Activated naive CD4-positive, alpha-beta T cell treated with anti-CD3 and anti-CD28 coated beads for 36 hours (primary cell): ENCODE data around the gene FANCI. TPM values are rescaled to one million over a fixed set of nuclear protein-coding genes. Genes with fewer than 3 reads are reported as not detected.
A peak's percentile ranks its signal among the peaks of the same experiment; 100 is the strongest.

Experiments used
- CTCF ChIA-PET: fragments of 350-600 bp; sonication (Branson Sonifier 250); formaldehyde crosslinking; loops from one replicate; lab custom pipeline; 2021; ENCODE audit warnings: antibody characterized with exemption; lab: Charles Lee
- DNase-seq: peaks from one replicate; pipeline ENCODE4 v3.0.0-alpha.2; 2020
- H3K27ac Mint-ChIP-seq: one replicate; pipeline ENCODE4 v1.8.0; 2021; ENCODE audit warnings: mild to moderate bottlenecking, mixed read lengths
- H3K27me3 Mint-ChIP-seq: one replicate; pipeline ENCODE4 v1.8.0; 2021; ENCODE audit warnings: low read depth, mixed read lengths
- H3K36me3 Mint-ChIP-seq: one replicate; pipeline ENCODE4 v1.8.0; 2021; ENCODE audit warnings: low read depth, mixed read lengths
- H3K4me1 Mint-ChIP-seq: one replicate; pipeline ENCODE4 v1.8.0; 2021; ENCODE audit warnings: low read depth, mixed read lengths
- H3K4me3 Mint-ChIP-seq: one replicate; pipeline ENCODE4 v1.8.0; 2021; ENCODE audit warnings: mild to moderate bottlenecking, moderate library complexity, mixed read lengths
- H3K9me3 Mint-ChIP-seq: one replicate; pipeline ENCODE4 v1.8.0; 2021; ENCODE audit warnings: mixed read lengths
- intact Hi-C: fragments of 100-400 bp; cut with micrococcal nuclease; formaldehyde crosslinking; loops from one replicate; pipeline ENCODE4 v1.15.1; 2023
- total RNA-seq, 2 experiments: library from RNA; stranded (reverse); gene quantifications; one replicate each; pipeline ENCODE4 v1.2.3, GENCODE V29; 2021

The FANCI gene
- total RNA-seq, 2 experiments from 2014 or later = 268 to 283 TPM

DNA sequence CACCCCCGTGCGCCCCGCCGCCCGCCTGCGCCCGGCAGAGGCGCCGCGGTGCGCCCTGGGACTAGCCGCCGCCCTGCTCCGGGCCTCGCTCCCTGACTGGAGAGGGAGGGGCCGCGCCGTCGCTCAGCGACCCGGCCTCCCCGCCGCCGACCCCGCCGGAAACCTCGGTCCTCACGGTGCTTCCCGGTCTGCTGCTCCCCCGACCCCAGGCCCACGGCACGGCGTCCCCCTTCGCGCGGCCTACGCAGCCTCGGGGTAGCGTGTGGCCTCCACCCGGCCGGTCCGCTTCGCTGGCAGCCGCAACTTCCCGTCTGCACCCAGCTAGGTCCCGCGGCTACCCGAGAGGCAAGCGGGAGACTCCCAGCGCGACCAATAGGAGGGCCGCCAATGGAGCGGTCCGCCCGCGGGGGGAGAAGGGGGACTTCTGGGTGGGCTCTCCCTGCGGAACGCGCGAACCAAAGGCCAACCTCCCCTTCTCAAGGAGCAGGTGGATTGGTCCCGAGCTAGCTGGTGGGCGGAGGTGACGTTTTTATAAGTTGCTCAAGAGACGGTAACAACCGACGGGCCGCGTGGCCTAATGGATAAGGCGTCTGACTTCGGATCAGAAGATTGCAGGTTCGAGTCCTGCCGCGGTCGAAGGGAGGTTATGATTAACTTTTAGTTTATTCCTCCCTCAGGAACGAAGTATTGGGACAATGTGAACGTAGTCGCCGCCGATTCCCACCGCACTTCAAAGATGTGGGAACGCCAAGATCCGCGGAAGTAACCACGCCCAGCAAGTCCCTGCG, 90.9 kb downstream of the FANCI start, which contains the start of gene POLG:
Gene POLG (minus strand): TSS at position 315 of the 788 bp plus-strand sequence. CDS start 1,070 bp downstream, outside the sequence.
- Mint-ChIP-seq H3K27ac (peak within 1 kb of the TSS; percentile 94), H3K4me1 (peaks cover 52% of the 10 kb centered on the region), H3K9me3 (no peaks in the 10 kb centered on the region), H3K36me3 (peaks cover 35% of the 10 kb centered on the region), H3K27me3 (peaks cover 3% of the 10 kb centered on the region), H3K4me3 (peak within 1 kb of the TSS; percentile 90)
- CTCF ChIA-PET = interaction anchor here (0.9 to 1.8 kb wide), 4 partner anchors 10 to 156 kb away, joined by 3 to 4 read pairs (median 3); no protein-coding TSS in a partner anchor
- peak; percentile 99 for DNase-seq
- intact Hi-C loops = loop anchor here (1.0 to 10.0 kb wide), 6 partner anchors 90 to 560 kb away; partner anchors contain the start of genes ABHD2, AP3S2, HAPLN3 and TICRR

GRCh38 chr15:89335298-89336041, 91.7 kb downstream of the FANCI start:
- intact Hi-C loops = loop anchor here (1.0 to 10.0 kb wide), 5 partner anchors 128 to 559 kb away; partner anchors contain the start of genes ABHD2, AP3S2, HAPLN3 and TICRR
- peak overlapping the region; percentile 94 for H3K27ac Mint-ChIP-seq
- H3K27me3 Mint-ChIP-seq = peaks cover 3% of the 10 kb centered on the region
- H3K36me3 Mint-ChIP-seq = peaks cover 28% of the 10 kb centered on the region
- peaks cover 44% of the 10 kb centered on the region for H3K4me1 Mint-ChIP-seq
- H3K4me3 Mint-ChIP-seq = peak overlapping the region; percentile 90
- CTCF ChIA-PET = interaction anchor here (0.9 to 1.8 kb wide), 3 partner anchors 23 to 157 kb away, joined by 3 to 4 read pairs (median 3); no protein-coding TSS in a partner anchor
- H3K9me3 Mint-ChIP-seq = no peaks in the 10 kb centered on the region
- DNase-seq = peak; percentile 53

DNA sequence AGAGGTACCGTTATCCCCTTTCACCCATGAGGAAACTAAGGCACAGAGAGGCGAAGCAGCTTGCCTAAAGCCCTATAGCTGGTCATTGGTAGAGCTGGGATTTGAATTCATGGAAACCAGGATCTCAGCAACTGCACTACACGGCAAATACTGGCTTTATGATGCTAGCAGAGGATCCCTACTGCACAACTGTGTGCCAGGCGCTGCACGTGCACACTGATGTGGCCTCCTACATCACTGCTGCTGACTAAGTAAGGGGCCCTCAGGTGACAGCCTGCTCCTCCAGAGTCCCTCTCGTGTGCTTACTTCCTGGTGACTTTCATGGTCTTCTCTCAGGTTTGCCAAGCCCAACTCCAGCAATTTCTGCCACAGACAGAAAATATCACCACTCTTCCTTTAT, 94.3 kb downstream of the FANCI start:
- Mint-ChIP-seq H3K27ac (no peak overlapping the region), H3K9me3 (no peaks in the 10 kb centered on the region), H3K36me3 (peaks cover 6% of the 10 kb centered on the region), H3K4me1 (peaks cover 20% of the 10 kb centered on the region), H3K4me3 (no peak overlapping the region), H3K27me3 (peaks cover 3% of the 10 kb centered on the region)
- intact Hi-C loops = loop anchor here (10.0 kb wide), 1 partner anchor 557 kb away; the partner anchor contains the start of gene AP3S2
- CTCF ChIA-PET = interaction anchor here (0.6 to 2.0 kb wide), 3 partner anchors 20 to 131 kb away, joined by 3 to 10 read pairs (median 3); no protein-coding TSS in a partner anchor
- peak; percentile 34 for DNase-seq

- intact Hi-C loops = no loop called here
- H3K27me3 Mint-ChIP-seq = peaks cover 4% of the 10 kb centered on the region
- H3K9me3 Mint-ChIP-seq = no peaks in the 10 kb centered on the region
- H3K36me3 Mint-ChIP-seq = no peaks in the 10 kb centered on the region
- no peak for DNase-seq
- H3K4me3 Mint-ChIP-seq = no peak overlapping the region
- H3K4me1 Mint-ChIP-seq = peaks cover 10% of the 10 kb centered on the region
- H3K27ac Mint-ChIP-seq = no peak overlapping the region
- CTCF ChIA-PET = interaction anchor here (0.7 to 6.9 kb wide), 2 partner anchors 18 to 27 kb away, joined by 3 to 50 read pairs; no protein-coding TSS in a partner anchor
These were observed 96.8 kb downstream of the FANCI start for GRCh38 chr15:89340573-89340972.

DNA sequence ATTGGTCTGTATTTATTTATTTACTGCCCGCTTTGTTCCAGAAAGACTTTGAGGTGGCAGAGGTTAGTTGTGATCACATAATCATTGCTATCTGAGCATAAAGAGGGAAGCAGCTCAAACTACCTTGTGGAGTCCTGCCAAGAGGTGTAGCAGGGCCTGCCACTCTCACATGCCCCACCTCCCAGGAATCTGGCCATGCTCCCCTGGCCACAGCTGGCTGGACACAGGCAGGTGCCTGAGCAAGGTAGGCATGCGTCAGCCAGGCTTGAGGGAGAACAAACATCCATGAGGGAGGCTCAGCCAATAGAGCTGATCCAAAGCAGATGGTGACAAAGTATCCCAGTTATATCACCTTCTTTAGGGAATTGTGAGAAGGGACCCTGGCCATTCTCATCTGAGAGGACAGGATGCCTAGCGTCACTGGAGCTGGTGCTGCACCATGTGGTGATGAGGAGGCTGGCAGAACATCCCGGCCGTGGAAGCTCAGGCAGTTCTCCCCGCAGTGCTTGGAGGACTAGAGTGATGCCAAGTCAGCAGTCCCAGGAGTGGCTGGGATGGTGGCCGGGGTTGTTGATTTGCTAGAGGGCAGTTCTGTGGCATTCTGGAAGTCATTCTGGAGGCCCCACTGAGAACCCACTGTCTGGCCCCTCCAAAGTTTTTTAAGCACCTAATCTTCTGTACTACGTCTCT, 97.7 kb downstream of the FANCI start:
- CTCF ChIA-PET = interaction anchor here (6.9 kb wide), 1 partner anchor 17 kb away, joined by 50 read pairs; no protein-coding TSS in a partner anchor

GRCh38 chr15:89342840-89343239, 99.1 kb downstream of the FANCI start:
- no peak for DNase-seq
- Mint-ChIP-seq H3K4me1 (peaks cover 3% of the 10 kb centered on the region), H3K4me3 (no peak overlapping the region), H3K27me3 (peaks cover 4% of the 10 kb centered on the region), H3K36me3 (no peaks in the 10 kb centered on the region), H3K27ac (no peak overlapping the region), H3K9me3 (no peaks in the 10 kb centered on the region)
- intact Hi-C loops = no loop called here
- CTCF ChIA-PET = interaction anchor here (1.2 to 6.9 kb wide), 2 partner anchors 15 to 72 kb away, joined by 3 to 50 read pairs; no protein-coding TSS in a partner anchor

More for the DNA sequence above, 97.7 kb downstream of the FANCI start:
- Mint-ChIP-seq H3K4me1 (peaks cover 5% of the 10 kb centered on the region), H3K27me3 (peaks cover 4% of the 10 kb centered on the region), H3K4me3 (no peak overlapping the region), H3K9me3 (no peaks in the 10 kb centered on the region), H3K36me3 (no peaks in the 10 kb centered on the region), H3K27ac (no peak overlapping the region)
- DNase-seq = no peak
- intact Hi-C loops = no loop called here

- no peaks in the 10 kb centered on the region for H3K9me3 Mint-ChIP-seq
- DNase-seq = no peak
- peaks cover 4% of the 10 kb centered on the region for H3K27me3 Mint-ChIP-seq
- peaks cover 6% of the 10 kb centered on the region for H3K4me1 Mint-ChIP-seq
- no peak overlapping the region for H3K4me3 Mint-ChIP-seq
- intact Hi-C loops = no loop called here
- CTCF ChIA-PET = interaction anchor here (0.7 to 6.9 kb wide), 2 partner anchors 13 to 428 kb away, joined by 3 to 50 read pairs; no protein-coding TSS in a partner anchor
- no peaks in the 10 kb centered on the region for H3K36me3 Mint-ChIP-seq
- H3K27ac Mint-ChIP-seq = no peak overlapping the region
These were observed 101.5 kb downstream of the FANCI start for GRCh38 chr15:89345248-89345647.

DNA sequence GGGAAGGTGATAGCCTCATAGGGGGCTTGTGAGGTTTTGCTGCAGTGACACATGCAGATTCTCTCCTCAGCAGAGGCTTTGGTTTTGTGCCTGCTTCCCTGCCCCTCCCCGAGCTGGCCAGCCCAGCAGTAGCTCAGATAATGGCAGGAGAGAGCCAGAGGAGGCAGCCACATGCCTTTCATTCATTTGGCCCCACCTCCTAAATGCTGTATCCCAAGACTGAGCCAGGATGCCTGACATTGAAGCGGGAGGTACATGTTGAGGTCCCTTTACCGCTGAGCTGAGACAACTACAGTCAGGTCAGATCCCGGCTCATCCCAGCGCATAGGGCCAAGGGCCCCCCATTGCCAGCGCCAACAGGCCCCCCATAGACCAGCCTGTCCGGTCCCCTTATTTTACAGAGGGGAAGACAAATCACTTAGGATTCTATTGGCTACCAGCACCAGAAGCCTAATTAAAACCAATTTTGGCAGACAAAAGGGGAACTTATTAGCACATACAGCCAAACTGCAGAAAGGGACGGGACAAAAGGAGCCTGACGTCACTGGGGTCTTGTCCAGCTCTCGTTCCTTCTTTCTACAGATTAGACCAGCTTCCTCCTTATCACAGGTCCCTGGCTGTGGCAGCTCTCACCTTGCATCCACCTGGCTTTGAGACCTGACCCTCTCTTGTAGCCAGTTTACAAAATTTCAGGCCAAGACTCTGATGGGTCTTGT, 102.9 kb downstream of the FANCI start:
- CTCF ChIA-PET = interaction anchor here (6.9 kb wide), 1 partner anchor 12 kb away, joined by 50 read pairs; no protein-coding TSS in a partner anchor
- intact Hi-C loops = no loop called here
- H3K4me3 Mint-ChIP-seq = no peak overlapping the region
- DNase-seq = no peak
- peaks cover 4% of the 10 kb centered on the region for H3K27me3 Mint-ChIP-seq
- H3K27ac Mint-ChIP-seq = no peak overlapping the region
- H3K4me1 Mint-ChIP-seq = peaks cover 6% of the 10 kb centered on the region
- no peaks in the 10 kb centered on the region for H3K9me3 Mint-ChIP-seq
- H3K36me3 Mint-ChIP-seq = no peaks in the 10 kb centered on the region

- H3K27ac Mint-ChIP-seq = no peak overlapping the region
- CTCF ChIA-PET = interaction anchor here (1.2 to 2.6 kb wide), 2 partner anchors 9 to 68 kb away, joined by 6 to 12 read pairs; no protein-coding TSS in a partner anchor
- intact Hi-C loops = no loop called here
- no peak for DNase-seq
- H3K4me3 Mint-ChIP-seq = no peak overlapping the region
- H3K9me3 Mint-ChIP-seq = no peaks in the 10 kb centered on the region
- peaks cover 6% of the 10 kb centered on the region for H3K4me1 Mint-ChIP-seq
- peaks cover 12% of the 10 kb centered on the region for H3K27me3 Mint-ChIP-seq
- no peaks in the 10 kb centered on the region for H3K36me3 Mint-ChIP-seq
These were observed 105.4 kb downstream of the FANCI start for GRCh38 chr15:89349206-89349558.

DNA sequence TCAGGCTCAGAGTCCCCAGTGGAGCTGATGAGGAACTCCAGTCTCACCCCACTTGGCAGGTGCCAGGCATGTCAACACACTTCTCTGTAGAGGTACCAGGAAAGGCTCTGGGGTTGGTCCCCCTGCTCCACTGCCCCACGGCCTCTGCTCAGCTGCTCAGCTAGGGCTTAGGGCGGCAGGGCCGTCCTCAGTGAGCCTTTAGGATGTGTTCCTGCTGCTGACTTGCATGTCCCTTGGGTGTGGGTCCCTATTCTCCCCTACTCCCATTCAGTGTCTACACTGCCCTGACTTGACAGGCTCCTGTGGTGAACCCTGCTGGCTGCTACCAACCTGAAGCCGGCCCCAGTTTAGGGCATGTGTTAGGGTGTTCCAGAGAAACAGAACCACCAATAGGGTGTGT, 108.7 kb downstream of the FANCI start:
- Mint-ChIP-seq H3K4me3 (no peak overlapping the region), H3K27ac (no peak overlapping the region), H3K9me3 (no peaks in the 10 kb centered on the region), H3K27me3 (peaks cover 35% of the 10 kb centered on the region), H3K4me1 (peaks cover 6% of the 10 kb centered on the region), H3K36me3 (no peaks in the 10 kb centered on the region)
- intact Hi-C loops = no loop called here
- DNase-seq = no peak
- CTCF ChIA-PET = interaction anchor here (0.7 kb wide), 1 partner anchor 120 kb away, joined by 3 read pairs; no protein-coding TSS in a partner anchor

- peaks cover 46% of the 10 kb centered on the region for H3K27me3 Mint-ChIP-seq
- no peak for DNase-seq
These were observed 110.2 kb downstream of the FANCI start for GRCh38 chr15:89353991-89354390.

More at GRCh38 chr15:89353991-89354390, 110.2 kb downstream of the FANCI start:
- no peak overlapping the region for H3K27ac Mint-ChIP-seq
- peaks cover 6% of the 10 kb centered on the region for H3K4me1 Mint-ChIP-seq
- H3K36me3 Mint-ChIP-seq = no peaks in the 10 kb centered on the region
- CTCF ChIA-PET = interaction anchor here (0.9 to 1.0 kb wide), 4 partner anchors 74 to 221 kb away, joined by 3 to 4 read pairs (median 4); partner anchors contain the start of gene TICRR
- H3K9me3 Mint-ChIP-seq = no peaks in the 10 kb centered on the region
- intact Hi-C loops = no loop called here
- H3K4me3 Mint-ChIP-seq = no peak overlapping the region
